HG03159 (cell line): ENCODE results near the gene RAB32.

Experiments used
- ATAC-seq: cut with Tn5 transposase; IDR thresholded peaks from one replicate; pipeline ENCODE4 v1.9.1; 2021; ENCODE audit warnings: mild to moderate bottlenecking, moderate library complexity; ENCODE audit not compliant: unreplicated experiment

RAB32 gene

GRCh38 chr6:146581968-146582367 is 38.3 kb downstream of the RAB32 start:
- no peak for ATAC-seq

GRCh38 chr6:146582857-146583256 is 39.2 kb downstream of the RAB32 start:
- no peak for ATAC-seq

GRCh38 chr6:146583966-146584365 is 40.3 kb downstream of the RAB32 start:
- ATAC-seq, result no peak

GRCh38 chr6:146587459-146587858 is 43.8 kb downstream of the RAB32 start:
- no peak for ATAC-seq

- no peak for ATAC-seq
Measured at GRCh38 chr6:146590492-146590891, 46.9 kb downstream of the RAB32 start.

- ATAC-seq, result no peak
Measured at GRCh38 chr6:146592451-146592850, 48.8 kb downstream of the RAB32 start.

- no peak for ATAC-seq
Measured at GRCh38 chr6:146593986-146594385, 50.4 kb downstream of the RAB32 start.

GRCh38 chr6:146594495-146594894 is 50.9 kb downstream of the RAB32 start:
- no peak for ATAC-seq

- ATAC-seq, result no peak
Measured at GRCh38 chr6:146595972-146596731, 52.5 kb downstream of the RAB32 start.

GRCh38 chr6:146598772-146599405 is 55.3 kb downstream of the RAB32 start, which contains the start of gene ADGB:
TSS of gene ADGB (plus strand) at chr6:146598972. CDS start at chr6:146599041, 69 bp downstream.
- no peak for ATAC-seq

- no peak for ATAC-seq
Measured at GRCh38 chr6:146601352-146601751, 57.7 kb downstream of the RAB32 start.

- no peak for ATAC-seq
Measured at GRCh38 chr6:146602526-146602925, 58.9 kb downstream of the RAB32 start.
